Activated CD8-positive, alpha-beta T cell treated with anti-CD3 and anti-CD28 coated beads, Interleukin-2, amount 10 ng/mL, durations not matched to agents 7 days and 5 days (primary cell): ENCODE results near the gene TLCD3B. TPM values are rescaled to one million over a fixed set of nuclear protein-coding genes. Genes with fewer than 3 reads are reported as not detected.

ENCODE experiments used
- ATAC-seq: fragments of 150-1000 bp; cut with Tn5 transposase; one replicate; pipeline ENCODE4 v1.10.0; 2021; ENCODE audit warnings: moderate library complexity
- CTCF ChIA-PET: fragments of 350-600 bp; sonication (Branson Sonifier 250); formaldehyde crosslinking; loops from one replicate; lab custom pipeline; 2021; ENCODE audit warnings: antibody characterized with exemption; lab: Charles Lee
- POLR2A ChIA-PET: fragments of 350-600 bp; sonication (Branson Sonifier 250); formaldehyde crosslinking; loops from one replicate; lab custom pipeline; 2021; ENCODE audit warnings: antibody characterized with exemption; lab: Charles Lee
- DNase-seq: peaks from one replicate; pipeline ENCODE4 v3.0.0-alpha.2; 2020
- H3K27ac Mint-ChIP-seq: one replicate; pipeline ENCODE4 v1.8.0; 2021; ENCODE audit warnings: mild to moderate bottlenecking, mixed read lengths
- H3K27me3 Mint-ChIP-seq: one replicate; pipeline ENCODE4 v1.8.0; 2021; ENCODE audit warnings: low read depth, mixed read lengths
- H3K36me3 Mint-ChIP-seq: one replicate; pipeline ENCODE4 v1.8.0; 2021; ENCODE audit warnings: low read depth, mixed read lengths
- H3K4me1 Mint-ChIP-seq: one replicate; pipeline ENCODE4 v1.8.0; 2021; ENCODE audit warnings: low read depth, mixed read lengths
- H3K4me3 Mint-ChIP-seq: one replicate; pipeline ENCODE4 v1.8.0; 2021; ENCODE audit warnings: mild to moderate bottlenecking, mixed read lengths
- H3K9me3 Mint-ChIP-seq: one replicate; pipeline ENCODE4 v1.8.0; 2022; ENCODE audit warnings: mixed read lengths; ENCODE audit not compliant: insufficient read depth
- total RNA-seq, 2 experiments: library from RNA; stranded (reverse); gene quantifications; one replicate each; pipeline ENCODE4 v1.2.3, GENCODE V29; 2021

Gene TLCD3B
- total RNA-seq, 2 experiments from 2014 or later = 4.6 TPM

DNA sequence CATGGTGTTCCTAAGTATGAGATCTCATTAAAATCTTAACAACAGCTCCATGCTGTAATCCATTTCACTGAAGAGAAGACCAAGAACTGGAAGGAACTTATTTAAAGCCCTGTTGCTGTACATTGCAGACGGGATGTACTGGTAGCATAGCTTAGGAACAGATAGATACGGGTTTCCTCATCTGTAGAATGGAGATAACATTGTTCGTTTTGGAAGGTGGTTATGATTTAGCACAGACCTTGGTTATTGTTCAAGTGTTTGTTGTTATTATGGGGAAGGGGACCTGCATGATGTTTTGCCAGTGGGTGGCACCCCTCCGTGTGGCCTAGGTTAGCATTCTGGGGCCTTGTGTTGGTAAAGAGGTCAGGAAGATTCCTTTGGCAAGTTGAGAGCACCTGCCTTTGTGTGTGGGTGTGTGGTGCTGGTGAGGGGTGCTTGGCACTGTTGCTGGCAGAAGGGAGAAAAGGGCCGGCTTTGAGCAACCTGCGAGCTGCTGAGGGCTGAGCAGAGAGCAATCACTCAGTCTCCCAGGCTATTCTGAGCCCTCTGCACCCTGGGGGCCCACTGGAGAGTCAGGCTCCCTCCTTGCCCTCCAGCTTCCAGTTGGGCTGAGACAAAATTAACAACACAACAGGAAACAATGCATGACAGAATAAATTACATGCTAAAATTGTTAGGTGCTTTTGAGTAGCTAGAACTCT is 55.1 kb downstream of the TLCD3B start:
- Mint-ChIP-seq H3K27me3 (no peaks in the 10 kb centered on the region), H3K4me1 (peaks cover 38% of the 10 kb centered on the region), H3K27ac (peak overlapping the region; percentile 50), H3K36me3 (peaks cover 33% of the 10 kb centered on the region), H3K4me3 (peak overlapping the region; percentile 85), H3K9me3 (peaks cover 8% of the 10 kb centered on the region)
- DNase-seq = no peak
- ChIA-PET POLR2A (interaction anchor here (0.6 to 5.4 kb wide), 8 partner anchors 14 to 274 kb away, joined by 3 to 48 read pairs (median 4); partner anchors contain the start of genes HIRIP3, INO80E and TMEM219), CTCF (interaction anchor here (0.6 to 5.9 kb wide), 9 partner anchors 14 to 285 kb away, joined by 3 to 41 read pairs (median 3); partner anchors contain the start of genes CDIPT and TMEM219)
- no peak for ATAC-seq

- H3K9me3 Mint-ChIP-seq = peaks cover 8% of the 10 kb centered on the region
- ChIA-PET CTCF (interaction anchor here (0.7 to 5.9 kb wide), 5 partner anchors 13 to 127 kb away, joined by 3 to 41 read pairs (median 5); partner anchors contain the start of genes CDIPT and TMEM219), POLR2A (interaction anchor here (0.6 to 5.4 kb wide), 7 partner anchors 11 to 273 kb away, joined by 3 to 48 read pairs (median 5); partner anchors contain the start of genes HIRIP3, INO80E and TMEM219)
- H3K27me3 Mint-ChIP-seq = no peaks in the 10 kb centered on the region
- peak overlapping the region; percentile 81 for H3K27ac Mint-ChIP-seq
- DNase-seq (no peak), ATAC-seq (no peak)
- peaks cover 38% of the 10 kb centered on the region for H3K4me1 Mint-ChIP-seq
- peaks cover 30% of the 10 kb centered on the region for H3K36me3 Mint-ChIP-seq
- H3K4me3 Mint-ChIP-seq = peak overlapping the region; percentile 85
Measured at GRCh38 chr16:29975134-29975538, 55.9 kb downstream of the TLCD3B start.

Other genes starting within 250 kb of the TLCD3B start
- gene KIF22, start 240.5 kb downstream of the TLCD3B start, total RNA-seq = 100 to 1,000 TPM; 229 to 233 TPM
- gene MAZ, start 224.7 kb downstream of the TLCD3B start, total RNA-seq = 100 to 1,000 TPM; 455 to 494 TPM
- gene PRRT2, start 219.1 kb downstream of the TLCD3B start, total RNA-seq = under 1 TPM; 0.16 to 0.83 TPM
- gene PAGR1, start 215.1 kb downstream of the TLCD3B start, total RNA-seq = 10 to 100 TPM; 39.1 TPM
- 100 to 1,000 TPM; 122 to 125 TPM for gene MVP, start 210.8 kb downstream of the TLCD3B start, total RNA-seq
- 10 to 100 TPM; 51.1 to 53.2 TPM for gene CDIPT, start 168.0 kb downstream of the TLCD3B start, total RNA-seq
- not detected for gene SEZ6L2, start 131.7 kb downstream of the TLCD3B start, total RNA-seq
- gene ASPHD1, start 130.8 kb downstream of the TLCD3B start, total RNA-seq = under 1 TPM in 1 of 2 experiments, not detected in 1; 0.24 TPM
- gene KCTD13, start 105.0 kb downstream of the TLCD3B start, total RNA-seq = 10 to 100 TPM; 33.8 to 35.5 TPM
- gene TMEM219, start 69.2 kb downstream of the TLCD3B start, total RNA-seq = 10 to 100 TPM; 57.8 to 61.0 TPM
- gene TAOK2, start 57.4 kb downstream of the TLCD3B start, total RNA-seq = 10 to 100 TPM; 48.9 to 49.8 TPM
- gene HIRIP3, start 35.7 kb downstream of the TLCD3B start, total RNA-seq = 10 to 100 TPM; 46.4 to 47.3 TPM
- 100 to 1,000 TPM; 104 to 117 TPM for gene INO80E, start 35.0 kb downstream of the TLCD3B start, total RNA-seq
- under 1 TPM in 1 of 2 experiments, not detected in 1; 0.34 TPM for gene DOC2A, start 20.2 kb downstream of the TLCD3B start, total RNA-seq
- gene C16orf92, start 8.1 kb downstream of the TLCD3B start, total RNA-seq = not detected
- 1,000 to 10,000 TPM; 1,738 to 1,843 TPM for gene ALDOA, start 34.5 kb upstream of the TLCD3B start, total RNA-seq
- 100 to 1,000 TPM; 157 TPM for gene PPP4C, start 44.7 kb upstream of the TLCD3B start, total RNA-seq
- gene TBX6, start 60.7 kb upstream of the TLCD3B start, total RNA-seq = 1 to 10 TPM; 1.3 TPM
- gene YPEL3, start 64.9 kb upstream of the TLCD3B start, total RNA-seq = 10 to 100 TPM; 29.4 to 34.5 TPM
- gene GDPD3, start 82.3 kb upstream of the TLCD3B start, total RNA-seq = 10 to 100 TPM; 10.5 to 12.6 TPM
- 10 to 100 TPM; 83.5 to 93.7 TPM for gene MAPK3, start 91.9 kb upstream of the TLCD3B start, total RNA-seq
- gene CORO1A, start 152.3 kb upstream of the TLCD3B start, total RNA-seq = 1,000 to 10,000 TPM; 1,875 to 1,983 TPM
- gene BOLA2B, start 162.4 kb upstream of the TLCD3B start, total RNA-seq = 100 to 1,000 TPM; 205 to 212 TPM
- 100 to 1,000 TPM; 115 to 123 TPM for gene SLX1A, start 162.6 kb upstream of the TLCD3B start, total RNA-seq
- gene SULT1A3, start 168.0 kb upstream of the TLCD3B start, total RNA-seq = 10 to 100 TPM; 28.9 to 32.8 TPM
- 10 to 100 TPM; 12.6 to 24.3 TPM for gene NPIPB13, start 217.2 kb upstream of the TLCD3B start, total RNA-seq